HG02763 (cell line): ENCODE results near the gene SIMC1.
"Not testable (repeated sequence)": the region's sequence is repeated elsewhere in the genome, so short reads cannot be mapped to it uniquely, and the experiment has no call there.

ENCODE experiments used
- ATAC-seq: cut with Tn5 transposase; IDR thresholded peaks from one replicate; pipeline ENCODE4 v1.9.1; 2021; ENCODE audit warnings: mild to moderate bottlenecking, moderate library complexity; ENCODE audit not compliant: unreplicated experiment

SIMC1 gene

DNA sequence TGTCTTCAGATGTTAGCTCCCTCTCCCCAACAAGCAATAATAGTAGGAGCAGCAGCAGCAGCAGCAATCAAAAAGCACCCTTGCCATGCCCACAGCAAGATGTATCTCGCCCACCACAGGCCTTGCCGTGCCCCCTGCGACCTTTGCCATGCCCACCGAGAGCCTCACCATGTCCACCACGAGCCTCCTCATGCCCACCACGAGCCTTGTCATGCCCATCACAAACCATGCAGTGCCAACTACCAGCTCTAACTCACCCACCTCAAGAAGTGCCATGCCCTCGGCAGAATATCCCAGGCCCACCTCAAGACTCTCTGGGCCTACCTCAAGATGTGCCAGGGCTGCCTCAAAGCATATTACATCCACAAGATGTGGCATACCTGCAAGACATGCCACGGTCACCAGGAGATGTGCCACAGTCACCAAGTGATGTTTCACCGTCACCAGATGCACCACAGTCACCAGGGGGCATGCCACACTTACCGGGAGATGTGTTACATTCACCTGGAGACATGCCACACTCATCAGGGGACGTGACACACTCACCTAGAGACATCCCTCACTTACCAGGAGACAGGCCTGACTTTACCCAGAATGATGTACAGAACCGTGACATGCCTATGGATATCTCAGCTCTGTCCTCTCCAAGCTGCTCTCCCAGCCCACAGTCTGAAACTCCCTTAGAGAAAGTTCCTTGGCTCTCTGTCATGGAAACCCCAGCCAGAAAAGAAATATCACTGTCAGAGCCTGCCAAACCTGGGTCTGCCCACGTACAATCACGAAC lies 52.0 kb downstream of the SIMC1 start:
- not testable (repeated sequence) for ATAC-seq

DNA sequence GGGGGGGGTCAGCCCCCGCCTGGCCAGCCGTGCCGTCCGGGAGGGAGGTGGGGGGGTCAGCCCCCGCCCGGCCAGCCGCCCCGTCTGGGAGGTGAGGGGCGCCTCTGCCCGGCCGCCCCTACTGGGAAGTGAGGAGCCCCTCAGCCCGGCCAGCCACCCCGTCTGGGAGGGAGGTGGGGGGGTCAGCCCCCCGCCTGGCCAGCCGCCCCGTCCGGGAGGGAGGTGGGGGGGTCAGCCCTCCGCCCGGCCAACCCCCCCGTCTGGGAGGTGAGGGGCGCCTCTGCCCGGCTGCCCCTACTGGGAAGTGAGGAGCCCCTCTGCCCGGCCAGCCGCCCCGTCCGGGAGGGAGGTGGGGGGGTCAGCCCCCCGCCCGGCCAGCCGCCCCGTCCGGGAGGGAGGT lies 67.1 kb downstream of the SIMC1 start:
- not testable (repeated sequence) for ATAC-seq

DNA sequence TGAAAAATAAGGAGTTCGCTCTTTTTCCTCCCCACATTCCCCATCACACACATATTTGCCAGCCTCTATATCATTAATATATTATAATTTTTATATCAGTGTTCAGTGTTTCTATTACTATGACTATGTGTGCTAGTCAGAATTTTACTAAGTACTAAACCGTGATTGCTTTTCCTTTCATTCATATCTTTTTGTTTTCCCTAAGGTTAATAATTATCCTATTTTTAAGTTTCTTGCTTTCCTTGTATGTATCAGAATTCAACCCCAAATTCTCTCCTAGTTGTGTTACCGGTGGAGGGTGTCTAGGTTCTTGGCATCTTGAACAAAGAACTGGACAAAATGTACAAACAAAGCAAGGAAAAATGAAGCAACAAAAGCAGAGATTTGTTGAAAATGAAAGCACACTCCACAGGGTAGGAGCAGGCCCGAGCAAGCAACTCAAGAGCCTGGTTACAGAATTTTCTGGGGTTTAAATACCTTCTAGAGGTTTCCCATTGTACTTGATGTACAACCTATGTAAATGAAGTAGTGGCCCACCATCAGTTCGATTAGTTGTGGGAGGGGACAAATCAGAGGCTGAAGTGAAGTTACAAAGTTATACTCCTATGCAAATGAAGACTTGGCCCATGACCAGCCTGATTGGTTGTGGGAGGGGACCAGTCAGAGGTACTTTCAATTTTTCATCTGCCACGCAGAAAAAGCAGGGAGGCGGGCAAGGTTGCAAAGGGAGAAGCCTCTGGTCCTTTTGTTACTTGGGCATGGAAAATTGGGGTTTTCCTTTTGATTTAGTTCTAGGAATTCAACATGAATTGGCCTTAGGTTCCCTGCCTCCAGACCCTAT lies 79.5 kb downstream of the SIMC1 start:
- ATAC-seq: no peak

DNA sequence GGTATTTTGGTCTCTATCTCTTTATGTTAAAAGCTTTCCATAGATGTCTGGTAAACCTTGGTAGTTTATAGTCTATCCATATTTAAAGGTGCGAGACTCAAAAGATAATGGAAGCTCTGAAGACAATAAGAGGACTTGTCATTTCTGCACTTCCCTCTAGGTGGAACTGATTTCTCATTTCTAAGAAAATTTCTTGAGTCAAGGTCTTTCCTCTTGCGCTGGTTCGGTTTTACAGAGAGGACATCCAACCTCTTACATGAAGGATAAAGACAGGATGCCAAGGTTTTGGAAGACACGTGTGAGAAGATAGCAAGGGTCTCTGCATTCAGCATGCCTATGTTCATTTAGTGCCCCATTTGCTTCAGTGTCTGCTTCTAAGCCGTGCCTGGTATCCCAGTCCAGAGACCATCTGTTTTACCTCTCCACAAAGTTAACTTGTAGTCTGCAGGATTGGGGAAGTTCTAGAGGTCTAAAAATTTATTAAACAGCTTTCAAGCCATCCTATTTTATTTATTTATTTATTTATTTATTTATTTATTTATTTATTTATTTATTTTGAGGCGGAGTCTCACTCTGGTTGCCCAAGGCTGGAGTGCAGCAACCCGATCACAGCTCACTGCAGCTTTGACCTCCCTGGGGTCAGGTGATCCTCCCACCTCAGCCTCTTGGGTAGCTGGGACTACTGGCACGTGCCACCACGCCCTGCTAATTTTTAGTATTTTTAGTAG lies 81.8 kb downstream of the SIMC1 start:
- no peak for ATAC-seq

DNA sequence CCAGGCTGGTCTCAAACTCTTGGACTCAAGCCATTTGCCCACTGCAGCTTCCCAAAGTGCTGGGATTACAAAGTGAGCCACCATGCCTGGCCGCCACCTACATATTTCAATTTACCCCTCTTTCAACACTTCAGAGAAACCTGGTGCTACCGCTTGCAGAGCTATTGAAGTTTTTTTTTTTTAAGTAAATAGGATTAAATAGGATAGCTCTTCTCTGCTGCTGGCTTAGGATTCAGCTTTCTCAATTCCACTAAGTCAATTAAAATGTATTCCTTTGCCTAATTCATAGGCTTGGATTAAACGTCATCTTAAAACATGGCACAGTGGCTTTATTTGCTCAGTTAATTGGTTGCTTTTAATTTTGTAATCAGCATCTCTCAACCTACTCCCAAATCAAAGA lies 82.4 kb downstream of the SIMC1 start:
- no peak for ATAC-seq

DNA sequence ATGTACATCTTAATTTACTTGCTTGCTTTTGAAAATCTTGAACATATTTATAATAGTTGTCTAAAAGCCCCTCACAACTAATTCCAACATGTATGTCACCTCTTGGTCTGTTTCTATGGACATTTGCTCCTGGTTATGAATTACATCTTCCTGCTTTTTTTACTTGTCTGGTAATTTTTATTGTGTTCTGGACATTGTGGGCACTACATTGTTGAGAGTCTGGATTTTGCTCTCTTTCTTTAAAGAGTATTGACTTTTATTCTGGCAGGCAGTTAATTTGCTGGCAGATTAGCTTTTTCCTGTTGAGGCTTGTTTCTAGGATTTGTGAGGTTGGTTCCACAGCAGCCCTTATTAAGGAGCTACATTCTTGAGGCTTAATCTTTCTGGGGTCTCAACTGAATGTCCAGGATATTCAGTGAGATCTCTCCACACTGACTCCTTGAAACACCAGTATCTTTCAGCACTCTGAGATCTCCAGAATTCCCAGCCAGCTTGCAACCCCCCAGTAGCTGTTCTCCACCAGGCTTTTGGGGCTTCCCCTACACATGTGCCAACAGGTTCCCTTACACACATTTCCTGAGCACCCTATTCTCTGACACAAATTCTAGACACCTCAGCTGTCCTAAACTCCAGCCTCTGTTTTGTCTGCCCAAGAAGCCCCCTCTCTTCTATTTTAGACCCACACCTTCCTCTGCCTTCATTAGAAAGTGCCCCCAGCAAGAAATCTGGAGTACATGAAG lies 96.0 kb downstream of the SIMC1 start:
- ATAC-seq: no peak

DNA sequence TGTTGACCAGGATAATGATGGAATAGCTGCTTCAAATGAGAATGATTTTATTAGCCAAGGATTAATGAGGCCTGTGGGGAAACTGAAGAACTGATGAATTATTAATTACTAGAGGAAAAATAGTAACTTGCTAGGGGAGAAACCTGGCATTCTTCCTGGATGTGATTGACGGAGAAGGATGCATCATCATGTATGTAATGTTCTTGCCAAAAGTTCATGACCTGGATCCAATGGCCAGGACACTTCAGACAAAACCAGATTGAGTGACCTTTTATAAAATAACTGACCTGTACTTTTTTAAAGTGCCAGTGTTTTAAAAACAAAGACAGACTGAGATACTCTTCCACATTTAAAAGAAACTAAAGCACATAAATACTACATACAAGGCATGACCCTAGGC lies 99.7 kb downstream of the SIMC1 start:
- ATAC-seq: no peak

DNA sequence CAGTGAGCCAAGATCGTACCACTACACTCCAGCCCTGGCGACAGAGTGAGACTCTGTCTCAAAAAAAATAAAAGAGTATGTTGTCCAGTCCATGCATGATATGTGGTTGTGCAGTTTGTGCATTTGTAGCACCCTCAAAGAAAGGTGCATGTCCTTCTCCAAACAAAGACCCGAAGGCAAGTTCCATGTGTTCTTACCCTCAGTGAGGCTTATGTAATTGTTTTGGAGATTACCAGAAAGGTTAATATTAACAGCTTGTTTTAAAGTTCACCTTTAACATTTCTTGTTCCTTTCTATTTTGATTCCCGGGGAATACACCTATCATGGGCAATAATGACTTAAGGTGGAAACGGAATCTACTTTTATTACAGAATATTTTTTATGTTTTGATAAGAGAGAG lies 101.1 kb downstream of the SIMC1 start:
- no peak for ATAC-seq

DNA sequence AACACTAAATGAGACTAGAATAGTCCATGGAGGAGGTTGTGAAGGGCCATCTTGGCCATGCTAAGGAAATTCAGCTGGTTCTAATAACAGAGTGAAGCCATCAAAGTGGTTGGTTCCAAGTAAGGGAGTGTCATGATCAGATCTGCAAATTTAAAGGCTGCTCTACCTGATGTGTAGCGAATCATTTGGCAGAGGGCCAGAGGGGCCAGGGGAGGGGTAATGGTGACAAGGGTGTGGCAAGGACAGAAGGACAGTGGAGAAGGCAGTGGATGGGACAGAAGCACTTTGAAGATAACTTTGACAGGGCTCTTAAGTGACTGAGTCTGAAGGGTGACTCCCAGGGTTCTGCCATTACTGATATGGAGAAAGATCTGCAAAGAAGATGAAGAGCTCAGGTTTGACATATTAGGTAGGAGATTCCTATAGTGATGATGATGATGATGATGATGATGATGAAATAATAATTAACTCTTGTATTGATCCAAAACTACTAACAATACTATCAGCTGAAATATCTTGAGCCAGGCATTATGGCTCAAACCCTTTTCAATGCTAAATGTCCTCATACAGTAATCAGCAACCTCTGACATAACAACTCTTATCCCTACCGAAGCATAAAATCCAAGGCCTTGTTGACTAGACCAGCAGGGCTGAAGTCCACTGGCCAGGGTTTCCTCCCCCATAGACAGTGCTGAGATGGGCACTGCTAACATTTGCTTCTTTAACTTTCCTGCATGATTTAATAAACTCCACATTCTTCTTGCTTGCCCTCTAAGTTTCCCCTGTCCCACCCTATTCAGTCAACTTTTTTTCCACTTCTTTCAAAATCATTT lies 103.3 kb downstream of the SIMC1 start:
- ATAC-seq: no peak

DNA sequence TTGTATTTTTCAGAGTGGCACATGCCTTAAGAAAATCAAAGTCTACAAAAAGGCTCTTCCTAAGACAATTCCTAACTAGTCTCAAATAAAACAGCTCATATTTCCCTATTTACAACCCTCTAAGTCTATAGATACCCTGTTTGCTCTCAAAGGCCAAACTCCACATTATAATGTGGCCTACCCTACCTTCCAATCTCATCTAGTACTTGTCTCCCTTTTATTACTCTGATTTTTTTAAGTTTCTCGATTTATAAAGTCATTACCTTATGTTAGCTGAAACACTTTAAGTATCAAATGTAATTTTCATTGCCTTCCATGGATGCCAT lies 103.9 kb downstream of the SIMC1 start:
- ATAC-seq: no peak

DNA sequence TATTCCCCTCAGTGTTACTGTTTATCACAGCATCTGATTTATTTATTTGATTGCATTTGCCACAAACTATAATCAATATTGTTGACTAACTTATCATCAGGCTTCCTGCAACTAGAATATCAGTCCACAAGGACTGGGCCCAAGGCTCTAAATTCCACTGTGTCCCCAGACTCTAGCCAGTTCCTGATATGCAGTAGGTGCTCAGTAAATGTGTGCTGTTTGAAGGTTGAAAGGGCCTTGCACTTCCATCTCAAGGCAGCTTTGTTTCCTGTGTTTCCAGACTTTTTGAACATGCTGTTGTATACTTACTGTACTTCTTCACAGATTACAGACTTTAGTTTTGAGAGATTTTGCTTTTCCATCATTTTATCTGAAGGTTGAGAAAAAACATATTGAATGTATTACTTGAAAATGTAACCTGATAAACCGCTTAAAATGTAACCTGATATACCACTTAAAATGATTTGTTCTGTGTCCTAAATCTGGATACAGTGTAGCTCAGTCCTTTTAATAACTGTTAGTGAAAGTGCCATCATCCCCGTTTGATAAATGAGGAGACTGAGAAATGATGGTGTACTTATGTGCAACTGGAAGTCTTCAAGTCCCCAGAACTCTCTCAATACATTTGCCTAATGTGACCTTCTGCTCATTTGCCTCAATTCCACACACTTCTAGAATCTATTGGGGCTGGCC lies 104.7 kb downstream of the SIMC1 start:
- no peak for ATAC-seq

DNA sequence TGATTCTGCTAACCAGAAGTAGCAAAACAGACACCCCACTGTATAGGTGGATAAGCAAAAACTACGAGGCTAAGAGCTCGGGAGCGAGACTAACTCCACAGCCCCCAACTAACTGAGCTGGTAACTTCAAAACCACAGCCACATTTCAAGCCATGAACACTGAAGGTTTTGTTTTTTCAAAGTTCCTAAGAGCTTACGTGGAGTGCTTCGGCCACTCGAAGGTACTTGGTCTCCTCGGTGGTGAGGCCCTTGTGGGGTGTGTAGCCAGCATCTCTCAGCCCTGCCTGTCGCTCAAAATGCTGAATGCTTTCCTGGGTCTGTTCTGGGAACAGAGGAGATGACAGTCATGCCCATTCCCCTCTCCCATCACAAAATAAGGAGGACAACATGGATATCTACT lies 112.2 kb downstream of the SIMC1 start:
- ATAC-seq: no peak

DNA sequence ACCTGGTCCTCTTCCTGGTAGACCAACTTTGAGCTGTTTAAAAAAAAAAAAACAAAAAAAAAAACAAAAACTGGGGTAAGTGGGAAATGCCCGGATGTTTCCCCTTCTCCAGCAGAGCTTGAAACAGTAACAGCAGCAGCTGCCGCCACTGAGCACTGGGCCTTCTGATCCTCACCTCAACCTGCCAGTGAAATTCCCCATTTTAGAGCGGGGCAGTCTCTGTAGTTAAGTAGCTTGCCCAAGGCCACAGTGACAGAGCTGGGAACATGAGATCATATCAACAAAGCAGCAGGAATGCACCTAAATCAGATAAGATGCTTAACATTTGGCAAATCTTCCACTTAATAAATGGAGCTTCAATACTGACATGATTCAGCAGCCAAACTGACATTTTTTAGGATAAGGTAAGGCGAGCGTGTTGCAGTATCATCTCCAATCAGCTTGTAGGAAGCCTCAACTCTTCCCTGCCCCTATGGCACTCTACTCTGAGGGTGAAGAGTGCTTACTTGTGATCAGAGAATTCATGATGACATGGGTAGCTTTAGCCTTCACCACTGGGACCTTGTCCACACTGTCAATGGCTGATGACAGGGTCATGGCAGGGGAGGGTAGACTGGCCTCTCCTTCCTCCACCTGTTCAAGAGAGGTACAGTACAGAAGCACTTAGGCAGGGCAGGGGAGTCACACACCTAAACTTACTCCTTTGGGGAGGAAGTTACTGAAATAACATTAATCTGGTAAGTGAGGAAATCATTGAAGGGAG lies 114.1 kb downstream of the SIMC1 start:
- ATAC-seq: no peak

DNA sequence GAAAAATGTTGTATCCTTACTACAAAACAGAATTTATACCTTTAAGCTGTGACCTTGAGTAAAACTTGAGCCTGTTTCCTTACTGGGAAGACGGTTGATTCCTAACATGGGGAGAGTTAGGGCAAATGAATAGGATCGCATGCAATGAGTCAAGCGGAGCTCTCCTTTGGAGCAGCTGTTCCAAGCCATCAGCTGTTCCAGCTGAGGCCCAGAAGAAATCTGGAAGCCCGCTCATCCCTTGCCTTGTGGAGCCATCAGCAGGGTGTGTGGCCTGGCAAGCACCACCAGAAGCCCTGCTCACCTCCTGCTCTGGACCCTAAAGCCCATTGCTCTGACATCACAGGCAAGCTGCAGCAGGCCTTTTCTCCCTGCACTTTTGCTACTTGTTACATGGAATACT lies 115.3 kb downstream of the SIMC1 start:
- ATAC-seq: no peak

DNA sequence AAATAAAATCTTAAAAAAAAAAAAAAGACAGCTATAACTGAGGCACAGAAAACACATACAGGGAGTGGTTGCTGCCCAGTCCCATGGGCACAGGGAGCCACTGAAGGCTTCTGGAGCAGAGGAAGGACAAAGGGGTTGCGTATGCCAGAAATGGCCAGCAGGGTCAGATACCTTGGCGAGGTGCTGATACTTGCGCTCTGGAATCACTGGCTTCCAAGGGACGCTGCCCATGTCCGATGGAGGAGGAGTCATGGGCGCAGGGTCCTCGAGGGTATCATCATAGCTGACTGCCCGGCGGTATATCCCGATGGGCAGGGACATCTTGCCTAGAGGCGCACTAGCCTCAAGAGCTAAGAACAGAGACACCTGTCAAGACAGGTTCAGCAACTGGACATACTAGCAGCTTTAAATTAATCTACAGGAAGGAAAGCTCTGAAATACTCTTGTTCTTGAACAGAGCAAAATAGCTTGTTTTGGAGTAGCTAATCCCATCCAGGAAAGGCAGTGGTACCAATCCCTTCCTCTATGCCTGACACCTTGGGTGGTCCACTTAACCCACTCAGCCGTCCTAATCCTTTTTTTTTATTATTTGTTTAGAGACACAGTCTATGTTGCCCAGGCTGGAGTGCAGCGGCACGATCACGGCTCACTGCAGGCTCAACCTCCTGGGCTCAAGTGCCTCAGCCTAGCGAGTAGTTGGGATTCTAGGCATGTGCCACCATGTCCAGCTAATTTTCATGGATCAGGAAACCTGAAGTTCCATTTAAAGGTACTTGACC lies 117.4 kb downstream of the SIMC1 start:
- no peak for ATAC-seq

DNA sequence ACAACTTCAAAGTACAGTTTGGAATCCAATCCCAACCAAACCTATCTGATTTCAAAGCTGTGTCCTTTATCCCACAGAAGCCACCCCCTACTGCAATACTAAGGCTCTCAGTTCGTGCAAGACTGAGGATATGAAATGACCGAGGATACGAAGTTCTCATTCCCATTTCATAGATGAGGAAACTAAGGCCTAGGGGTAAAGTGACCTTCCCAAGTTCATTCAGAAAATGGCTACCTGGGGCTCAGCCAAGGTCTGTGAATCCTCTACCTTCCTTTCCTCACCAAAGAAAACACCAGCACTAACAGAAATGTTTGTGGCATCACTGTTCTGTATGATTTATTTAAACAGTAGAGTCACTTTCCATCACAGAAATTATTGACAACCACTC lies 117.9 kb downstream of the SIMC1 start:
- no peak for ATAC-seq

DNA sequence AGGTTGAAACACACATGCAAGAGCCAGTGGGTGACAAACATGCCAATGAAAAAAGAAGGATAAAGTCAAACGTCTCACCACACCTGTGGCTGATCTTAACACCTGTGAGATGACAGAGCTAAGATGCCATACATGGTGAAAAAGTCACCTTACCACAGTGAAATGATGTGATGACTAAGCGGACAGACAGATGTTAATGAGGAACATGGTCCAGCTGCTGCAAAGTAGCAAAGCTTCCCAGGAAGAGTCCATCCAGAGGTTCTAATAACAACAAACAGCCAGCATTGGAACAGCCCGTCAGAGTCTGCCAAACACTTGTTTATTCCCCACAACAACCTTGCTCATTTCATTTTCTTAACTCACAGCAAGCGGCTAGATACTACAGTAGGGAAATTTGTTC lies 121.4 kb downstream of the SIMC1 start:
- no peak for ATAC-seq

DNA sequence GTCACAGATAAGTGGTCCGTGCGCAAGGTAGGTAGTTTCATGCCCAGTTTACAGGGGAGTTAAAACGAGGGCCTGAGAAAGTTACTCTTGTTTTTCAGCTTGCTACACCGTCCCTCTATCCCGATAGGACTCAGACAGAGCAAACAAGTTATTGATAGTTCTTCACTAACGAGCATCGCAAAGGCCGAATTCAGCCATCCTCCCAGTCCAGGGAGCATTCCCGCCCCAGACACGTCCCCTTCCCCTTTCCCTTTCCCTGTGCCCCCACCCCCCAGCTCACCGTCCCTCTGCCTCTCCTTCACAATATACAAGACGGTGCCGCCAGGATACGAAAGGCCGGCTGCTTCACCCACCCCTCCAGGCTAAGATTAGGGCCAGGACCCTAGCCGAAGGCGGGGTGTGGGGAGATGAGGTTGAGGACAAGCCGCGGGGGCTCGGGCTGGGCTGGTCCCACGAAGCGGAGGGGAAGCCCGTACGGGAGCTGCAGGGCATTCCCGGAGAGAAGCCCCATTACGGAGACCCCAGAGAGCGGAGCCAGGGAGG lies 122.7 kb downstream of the SIMC1 start:
- no peak for ATAC-seq
